AG09319 (cell line): ENCODE measurements around the gene EPHB1.
"Not testable (repeated sequence)": the region's sequence is repeated elsewhere in the genome, so short reads cannot be mapped to it uniquely, and the experiment has no call there.

Source experiments
- DNase-seq: peaks from one replicate; pipeline ENCODE4 v3.0.0-alpha.2; 2010; ENCODE audit warnings: low read depth; ENCODE audit errors: extremely low read depth
- TF ChIP-seq, protein P1 (sequence below): IDR thresholded peaks from 2 replicates; pipeline ENCODE4 v1.5.1; 2011; ENCODE audit warnings: low read depth, mild to moderate bottlenecking, inconsistent platforms, low read length, moderate library complexity

The EPHB1 gene

DNA sequence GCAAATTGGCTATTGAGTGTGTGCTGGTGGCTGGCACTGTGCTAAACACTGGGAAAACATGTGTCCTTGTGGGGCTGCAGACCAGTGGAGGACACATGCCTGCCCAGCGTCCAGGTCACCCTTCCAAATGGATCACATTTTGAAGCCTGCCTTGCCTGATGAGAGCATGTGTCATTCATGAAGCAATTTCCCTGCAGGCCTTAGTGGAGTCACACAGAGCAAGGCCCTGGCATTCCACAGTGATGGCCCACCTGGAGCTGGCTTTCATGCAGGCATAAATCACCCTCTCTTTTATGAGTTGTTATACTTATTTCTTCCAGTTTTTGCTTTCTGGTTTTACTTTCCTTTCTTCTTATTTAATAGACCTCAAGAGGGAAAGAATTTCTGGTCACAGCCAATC is 219.5 kb downstream of the EPHB1 start:
- TF ChIP-seq, protein P1, sequence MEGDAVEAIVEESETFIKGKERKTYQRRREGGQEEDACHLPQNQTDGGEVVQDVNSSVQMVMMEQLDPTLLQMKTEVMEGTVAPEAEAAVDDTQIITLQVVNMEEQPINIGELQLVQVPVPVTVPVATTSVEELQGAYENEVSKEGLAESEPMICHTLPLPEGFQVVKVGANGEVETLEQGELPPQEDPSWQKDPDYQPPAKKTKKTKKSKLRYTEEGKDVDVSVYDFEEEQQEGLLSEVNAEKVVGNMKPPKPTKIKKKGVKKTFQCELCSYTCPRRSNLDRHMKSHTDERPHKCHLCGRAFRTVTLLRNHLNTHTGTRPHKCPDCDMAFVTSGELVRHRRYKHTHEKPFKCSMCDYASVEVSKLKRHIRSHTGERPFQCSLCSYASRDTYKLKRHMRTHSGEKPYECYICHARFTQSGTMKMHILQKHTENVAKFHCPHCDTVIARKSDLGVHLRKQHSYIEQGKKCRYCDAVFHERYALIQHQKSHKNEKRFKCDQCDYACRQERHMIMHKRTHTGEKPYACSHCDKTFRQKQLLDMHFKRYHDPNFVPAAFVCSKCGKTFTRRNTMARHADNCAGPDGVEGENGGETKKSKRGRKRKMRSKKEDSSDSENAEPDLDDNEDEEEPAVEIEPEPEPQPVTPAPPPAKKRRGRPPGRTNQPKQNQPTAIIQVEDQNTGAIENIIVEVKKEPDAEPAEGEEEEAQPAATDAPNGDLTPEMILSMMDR: no peak
- DNase-seq: no peak

DNA sequence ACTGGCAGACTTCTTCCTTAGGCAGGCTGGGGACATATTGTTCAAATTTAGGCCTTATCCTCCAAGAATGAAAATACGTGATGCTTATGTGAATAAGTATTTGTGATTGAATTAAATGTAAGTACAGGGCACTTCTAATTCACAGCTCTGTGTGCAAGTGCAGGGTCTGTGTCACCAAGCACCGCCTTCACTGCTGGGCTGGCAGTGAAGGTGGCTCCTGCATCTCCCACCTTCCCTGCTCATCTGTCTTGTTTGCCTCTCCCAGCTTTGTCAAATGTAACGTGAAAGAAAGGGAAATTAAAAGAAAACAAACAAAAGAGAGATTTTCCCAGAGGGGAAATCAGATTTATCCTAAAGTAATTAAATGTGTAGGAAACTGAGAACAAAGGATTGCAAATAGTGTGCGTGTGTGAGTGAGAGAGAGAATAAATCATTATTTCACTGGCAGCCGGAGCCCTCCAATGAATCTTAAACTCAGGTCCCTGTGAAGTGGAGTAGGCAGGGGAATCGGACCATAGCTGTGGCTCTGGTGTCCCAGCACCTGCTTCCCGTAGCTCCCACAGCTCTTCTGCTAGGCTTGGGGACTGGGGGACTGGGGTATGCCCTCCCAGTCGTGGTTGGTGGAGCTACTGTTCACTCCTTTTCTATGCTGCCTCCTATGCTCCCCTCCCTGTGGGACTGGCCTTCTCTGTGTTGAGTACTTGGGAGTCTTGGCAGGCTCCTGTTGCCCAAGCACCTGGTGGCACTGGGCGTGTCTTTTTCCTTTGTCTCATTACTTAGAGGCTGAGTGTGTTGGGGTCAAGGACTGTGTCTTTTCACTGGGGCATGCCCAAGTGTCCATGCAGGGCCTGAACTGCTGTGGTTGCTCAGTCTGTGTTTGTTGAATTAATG is 222.2 kb downstream of the EPHB1 start:
- DNase-seq: no peak
- TF ChIP-seq, protein P1: no peak

DNA sequence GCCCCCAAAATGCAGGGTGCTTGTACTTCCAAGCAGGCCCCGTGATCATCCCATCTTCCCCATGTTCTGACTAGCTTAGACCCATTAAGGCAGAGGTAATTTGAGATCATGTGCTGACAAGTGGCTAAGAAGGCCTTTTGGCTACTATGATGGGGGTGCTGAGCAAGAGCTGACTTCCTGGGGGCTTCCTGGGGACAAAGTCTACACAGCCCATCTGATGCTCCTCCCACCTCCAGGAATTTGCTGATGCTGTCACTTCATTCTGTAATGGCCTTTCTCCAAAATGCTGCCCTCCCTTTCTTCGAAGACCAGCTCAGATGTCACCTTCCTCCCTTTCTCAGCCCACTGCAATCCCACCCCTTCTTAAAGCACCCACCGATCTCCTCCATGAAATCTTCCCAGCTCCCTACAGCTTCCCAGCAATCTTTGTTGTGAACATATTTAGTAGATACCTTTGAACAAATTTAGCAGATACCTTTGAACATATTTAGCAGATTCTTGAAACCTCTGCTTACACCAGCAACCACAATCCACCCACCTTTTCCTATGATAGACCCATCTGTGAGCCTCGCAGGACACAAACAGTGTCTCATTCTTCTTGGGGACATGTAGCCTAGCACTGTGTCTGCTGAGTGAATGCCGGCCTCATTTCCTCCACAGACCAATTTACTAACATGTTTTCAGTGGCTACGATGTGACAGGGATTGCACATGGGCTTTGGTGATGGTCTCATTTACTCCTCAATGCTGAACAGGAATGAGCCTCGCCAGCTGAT is 223.3 kb downstream of the EPHB1 start:
- TF ChIP-seq, protein P1: no peak
- no peak for DNase-seq

DNA sequence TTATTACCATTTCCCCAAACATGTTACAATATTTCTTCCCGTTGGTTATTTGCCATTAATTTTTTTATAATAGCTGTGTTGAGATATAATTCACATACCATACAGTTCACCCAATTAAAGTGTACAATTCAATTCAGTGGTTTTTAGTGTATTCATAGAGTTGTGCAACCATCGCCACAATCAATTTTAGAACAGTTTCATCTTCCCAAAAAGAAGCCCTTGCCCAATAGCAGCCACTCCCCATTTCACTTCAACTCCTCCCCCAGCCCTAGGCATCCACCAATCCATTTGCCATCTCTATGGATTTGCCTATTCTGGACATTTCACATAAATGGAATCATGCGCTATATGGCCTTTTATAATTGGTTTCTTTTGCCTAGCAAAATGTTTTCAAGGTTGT is 225.1 kb downstream of the EPHB1 start:
- peak; percentile 4 for DNase-seq
- TF ChIP-seq, protein P1: no peak

DNA sequence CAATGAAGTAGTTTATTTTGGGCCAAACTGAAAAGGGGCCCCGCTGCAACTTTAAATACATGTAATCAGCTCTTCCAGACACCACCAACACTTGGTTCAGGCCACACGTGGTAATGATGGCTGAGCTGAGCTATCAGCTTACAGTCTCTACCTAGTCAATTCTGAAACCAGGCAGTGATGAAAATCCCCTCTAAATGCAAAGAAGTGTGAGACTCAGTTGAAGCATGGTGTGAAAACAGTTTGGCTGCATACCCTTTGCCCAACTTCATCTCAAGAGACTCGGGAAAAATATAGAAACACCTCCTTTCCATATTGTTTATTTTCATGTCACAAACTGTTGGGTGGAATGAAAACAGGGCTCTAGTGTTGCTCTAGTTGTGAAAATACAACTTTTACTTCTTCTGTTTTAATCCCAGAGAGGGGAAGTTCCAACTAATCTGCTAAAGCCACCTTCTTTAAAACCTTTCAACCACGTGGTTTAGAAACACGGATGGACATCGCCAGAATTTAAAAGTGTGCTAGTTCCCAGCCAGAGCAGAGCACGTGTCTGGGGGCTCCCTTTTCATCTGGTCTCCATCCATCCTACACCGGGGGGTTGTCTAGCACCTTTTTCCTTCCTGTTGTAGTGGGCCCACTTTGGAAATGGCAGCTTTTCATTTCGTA is 229.1 kb downstream of the EPHB1 start:
- TF ChIP-seq, protein P1: no peak
- DNase-seq: no peak

DNA sequence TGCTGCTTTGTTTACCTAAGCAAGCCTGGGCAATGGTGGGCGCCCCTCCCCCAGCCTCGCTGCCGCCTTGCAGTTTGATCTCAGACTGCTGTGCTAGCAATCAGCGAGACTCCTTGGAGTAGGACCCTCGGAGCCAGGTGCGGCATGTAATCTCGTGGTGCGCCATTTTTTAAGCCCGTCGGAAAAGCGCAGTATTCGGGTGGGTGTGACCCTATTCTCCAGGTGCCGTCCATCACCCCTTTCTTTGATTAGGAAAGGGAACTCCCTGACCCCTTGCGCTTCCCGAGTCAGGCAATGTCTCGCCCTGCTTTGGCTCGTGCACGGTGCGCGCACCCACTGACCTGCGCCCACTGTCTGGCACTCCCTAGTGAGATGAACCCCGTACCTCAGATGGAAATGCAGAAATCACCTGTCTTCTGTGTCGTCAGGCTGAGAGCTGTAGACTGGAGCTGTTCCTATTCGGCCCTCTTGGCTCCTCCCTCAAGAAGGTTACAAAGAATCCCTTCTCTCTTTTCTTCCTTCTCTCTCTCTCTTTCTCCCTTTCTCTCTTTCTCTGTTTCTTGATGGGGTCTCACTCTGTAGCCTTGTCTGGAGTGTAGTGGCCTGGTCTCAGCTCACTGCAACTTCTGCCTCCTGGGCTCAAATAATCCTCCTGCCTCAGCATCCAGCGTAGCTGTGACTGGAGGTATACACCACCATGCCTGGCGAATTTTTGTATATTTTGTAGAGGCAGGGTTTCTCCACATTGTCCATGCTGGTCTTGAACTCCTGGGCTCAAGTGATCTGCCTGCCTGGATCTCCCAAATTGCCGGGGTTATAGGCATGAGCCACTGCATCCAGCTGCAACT is 235.9 kb downstream of the EPHB1 start:
- not testable (repeated sequence) for DNase-seq

DNA sequence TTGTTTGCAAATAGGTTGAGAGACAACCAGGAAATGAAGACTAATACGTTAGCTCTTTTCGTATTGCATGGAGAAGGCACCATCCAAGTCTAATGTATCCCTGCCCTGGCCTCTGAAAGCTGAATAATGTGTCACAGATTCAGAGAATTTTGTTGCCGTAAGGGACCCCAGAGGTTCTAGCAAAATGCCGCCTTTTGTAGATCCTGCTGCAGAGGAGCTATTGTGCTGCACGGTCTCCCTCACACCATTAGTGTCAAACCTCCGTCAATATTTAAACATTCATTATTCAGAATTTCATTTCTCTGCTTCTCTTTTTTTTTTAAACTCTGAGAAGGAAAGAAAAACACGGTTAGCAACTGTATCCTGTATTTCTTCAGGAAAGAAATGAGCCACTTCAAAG is 238.7 kb downstream of the EPHB1 start:
- no peak for DNase-seq
- TF ChIP-seq, protein P1: no peak
